H9 (cell line): Measurements from ENCODE around the gene NODAL. TPM values are rescaled to one million over a fixed set of nuclear protein-coding genes. Genes with fewer than 3 reads are reported as not detected.

Source experiments
- DNase-seq: peaks from one replicate; pipeline ENCODE4 v3.0.0-alpha.2; 2017
- H2AFZ ChIP-seq: one replicate; pipeline ENCODE4 v1.6.1; 2013; ENCODE audit warnings: mild to moderate bottlenecking, low read length, control low read depth, moderate library complexity
- H2AK5ac ChIP-seq: 2 replicates; pipeline ENCODE4 v1.6.1; 2013; ENCODE audit warnings: low read length, control low read depth, mixed read lengths; ENCODE audit not compliant: insufficient read length
- H2BK120ac ChIP-seq: one replicate; pipeline ENCODE4 v1.6.1; 2013; ENCODE audit warnings: low read depth, mild to moderate bottlenecking, low read length, control low read depth, inconsistent platforms; ENCODE audit not compliant: poor library complexity, severe bottlenecking
- H2BK12ac ChIP-seq: 2 replicates; pipeline ENCODE4 v1.6.1; 2013; ENCODE audit warnings: low read length, control low read depth, mixed read lengths, low read depth; ENCODE audit not compliant: insufficient read length
- H2BK15ac ChIP-seq: 2 replicates; pipeline ENCODE4 v1.6.1; 2013; ENCODE audit warnings: low read depth, low read length, control low read depth
- H2BK20ac ChIP-seq: one replicate; pipeline ENCODE4 v1.6.1; 2013; ENCODE audit warnings: low read depth, mild to moderate bottlenecking, low read length, control low read depth, inconsistent platforms; ENCODE audit not compliant: poor library complexity, severe bottlenecking
- H2BK5ac ChIP-seq: 2 replicates; pipeline ENCODE4 v1.6.1; 2013; ENCODE audit warnings: low read length, control low read depth, mixed read lengths; ENCODE audit not compliant: insufficient read length
- H3K14ac ChIP-seq: 2 replicates; pipeline ENCODE4 v1.6.1; 2013; ENCODE audit warnings: low read length, control low read depth; ENCODE audit not compliant: insufficient read depth
- H3K18ac ChIP-seq: 2 replicates; pipeline ENCODE4 v1.6.1; 2013; ENCODE audit warnings: low read depth, mild to moderate bottlenecking, mixed read lengths, low read length, control low read depth; ENCODE audit not compliant: insufficient read length
- H3K23ac ChIP-seq: 2 replicates; pipeline ENCODE4 v1.6.1; 2013; ENCODE audit warnings: low read length, control low read depth, mixed read lengths, low read depth; ENCODE audit not compliant: insufficient read length
- H3K23me2 ChIP-seq: 2 replicates; pipeline ENCODE4 v1.6.1; 2013; ENCODE audit warnings: low read depth, mild to moderate bottlenecking, mixed read lengths, low read length, control low read depth; ENCODE audit not compliant: insufficient read length, poor library complexity, severe bottlenecking
- H3K27ac ChIP-seq: 2 replicates; pipeline ENCODE4 v1.5.1; 2013; ENCODE audit warnings: low read length, control low read depth, mixed read lengths, low read depth; ENCODE audit not compliant: insufficient read length
- H3K27me3 ChIP-seq: 2 replicates; pipeline ENCODE4 v1.6.1; 2013; ENCODE audit warnings: low read length, control low read depth, inconsistent platforms; ENCODE audit not compliant: insufficient read depth
- H3K4ac ChIP-seq: 2 replicates; pipeline ENCODE4 v1.6.1; 2013; ENCODE audit warnings: low read depth, mild to moderate bottlenecking, control low read depth, inconsistent platforms, low read length, moderate library complexity
- H3K4me1 ChIP-seq: 2 replicates; pipeline ENCODE4 v1.6.1; 2013; ENCODE audit warnings: low read length, control low read depth, inconsistent platforms; ENCODE audit not compliant: insufficient read depth
- H3K4me2 ChIP-seq: 2 replicates; pipeline ENCODE4 v1.6.1; 2013; ENCODE audit warnings: low read length, control low read depth, mixed read lengths; ENCODE audit not compliant: insufficient read length, insufficient read depth
- H3K56ac ChIP-seq: 2 replicates; pipeline ENCODE4 v1.6.1; 2013; ENCODE audit warnings: low read depth, mild to moderate bottlenecking, mixed read lengths, low read length, control low read depth; ENCODE audit not compliant: insufficient read length
- H3K79me1 ChIP-seq: 2 replicates; pipeline ENCODE4 v1.6.1; 2013; ENCODE audit warnings: low read depth, mild to moderate bottlenecking, moderate library complexity, low read length, control low read depth, inconsistent platforms; ENCODE audit not compliant: insufficient read depth, poor library complexity, severe bottlenecking
- H3K79me2 ChIP-seq: 2 replicates; pipeline ENCODE4 v1.6.1; 2013; ENCODE audit warnings: low read length, control low read depth, inconsistent platforms; ENCODE audit not compliant: insufficient read depth
- H3K9ac ChIP-seq: 2 replicates; pipeline ENCODE4 v1.6.1; 2013; ENCODE audit warnings: low read length, control low read depth, mixed read lengths; ENCODE audit not compliant: insufficient read length; ENCODE audit errors: extremely low read depth
- H3K9me3 ChIP-seq: one replicate; pipeline ENCODE4 v1.6.1; 2013; ENCODE audit warnings: low read depth, low read length, inconsistent platforms; ENCODE audit not compliant: control insufficient read depth
- H3T11ph ChIP-seq: one replicate; pipeline ENCODE4 v1.6.1; 2013; ENCODE audit warnings: mild to moderate bottlenecking, low read length, control low read depth, inconsistent platforms
- H4K20me1 ChIP-seq: one replicate; pipeline ENCODE4 v1.6.1; 2013; ENCODE audit not compliant: control insufficient read depth, insufficient read length, insufficient read depth
- H4K5ac ChIP-seq: 2 replicates; pipeline ENCODE4 v1.6.1; 2013; ENCODE audit warnings: low read depth, mild to moderate bottlenecking, mixed read lengths, low read length, control low read depth; ENCODE audit not compliant: insufficient read length
- H4K8ac ChIP-seq: replicated peaks from 2 replicates; pipeline ENCODE4 v1.6.1; 2013; ENCODE audit warnings: low read length, control low read depth, mixed read lengths, low read depth; ENCODE audit not compliant: insufficient read length
- H4K91ac ChIP-seq: 2 replicates; pipeline ENCODE4 v1.6.1; 2013; ENCODE audit warnings: low read depth, mild to moderate bottlenecking, moderate library complexity, mixed read lengths, low read length, control low read depth; ENCODE audit not compliant: insufficient read length
- H3K27ac Mint-ChIP-seq, 3 experiments: 2 replicates in 2 of 3; 3 replicates in 1 of 3; pipeline ENCODE4 v1.8.0; 2020 to 2021; ENCODE audit warnings: mixed read lengths in 3 of 3, mild to moderate bottlenecking in 1 of 3, moderate library complexity in 1 of 3
- H3K27me3 Mint-ChIP-seq: 2 replicates; pipeline ENCODE4 v1.8.0; 2021; ENCODE audit warnings: low read depth, mild to moderate bottlenecking, moderate library complexity, mixed read lengths
- H3K36me3 Mint-ChIP-seq, 3 experiments: 2 replicates in 2 of 3; 3 replicates in 1 of 3; pipeline ENCODE4 v1.8.0; 2020 to 2021; ENCODE audit warnings: low read depth in 3 of 3, mixed read lengths in 3 of 3; ENCODE audit not compliant: insufficient read depth in 1 of 3
- H3K4me1 Mint-ChIP-seq, 2 experiments: 2 replicates each; pipeline ENCODE4 v1.8.0; 2020; ENCODE audit warnings: mixed read lengths in 2 of 2
- H3K4me3 Mint-ChIP-seq, 2 experiments: 2 replicates in 1 of 2; 3 replicates in 1 of 2; pipeline ENCODE4 v1.8.0; 2020 to 2021; ENCODE audit warnings: mild to moderate bottlenecking in 2 of 2, mixed read lengths in 2 of 2, moderate library complexity in 1 of 2
- H3K9me3 Mint-ChIP-seq, 2 experiments: 2 replicates in 1 of 2; 3 replicates in 1 of 2; pipeline ENCODE4 v1.8.0; 2020; ENCODE audit warnings: mild to moderate bottlenecking in 2 of 2, mixed read lengths in 2 of 2, moderate library complexity in 1 of 2
- whole genome bisulfite sequencing: extraction: QIAGEN DNeasy Blood & Tissue Kit; methylation state at CpG from one replicate; pipeline ENCODE4 v1.1.7; 2013; ENCODE audit warnings: missing lambda C conversion rate, low lambda C conversion rate, mixed read lengths; ENCODE audit not compliant: insufficient read length; ENCODE audit errors: extremely low coverage; 5-methylcytosine and 5-hydroxymethylcytosine counted together
- total RNA-seq: library from RNA; stranded (reverse); gene quantifications from 2 replicates; pipeline ENCODE4 v1.2.1, GENCODE V29; 2021
- TF ChIP-seq, protein P1 (sequence below): fragments of 200-600 bp; sonication (generic); conservative IDR thresholded peaks from 3 replicates; pipeline ENCODE4 v1.8.0; 2021; ENCODE audit warnings: antibody characterized with exemption, mild to moderate bottlenecking

Gene NODAL
- total RNA-seq, 1 experiment from 2014 or later, result 80.7 TPM

GRCh38 chr10:70457759-70458305 lies 16.4 kb upstream of the NODAL start:
- DNase-seq, result no peak
- Histone ChIP-seq H3K79me1 (no peaks in the 10 kb centered on the region), H2AK5ac (no peak overlapping the region), H3K14ac (no peak overlapping the region), H3K79me2 (no peaks in the 10 kb centered on the region), H4K91ac (no peak overlapping the region), H2BK20ac (no peak overlapping the region), H4K8ac (no peak overlapping the region), H3K27me3 (peaks cover 14% of the 10 kb centered on the region; the same call in 1 of the 2 replicates), H4K20me1 (no peaks in the 10 kb centered on the region), H3T11ph (no peak overlapping the region), H3K18ac (no peak overlapping the region), H3K23ac (no peak overlapping the region), H3K23me2 (peaks cover 14% of the 10 kb centered on the region), H3K9ac (peak overlapping the region; percentile 18), H3K9me3 (no peaks in the 10 kb centered on the region), H2BK12ac (no peak overlapping the region), H2BK15ac (no peak overlapping the region), H2BK5ac (no peak overlapping the region), H3K4me1 (peaks cover 13% of the 10 kb centered on the region; the same call in 1 of the 2 replicates), H3K56ac (no peak overlapping the region), H3K27ac (no peak overlapping the region), H3K4me2 (peak overlapping the region; percentile 43), H2AFZ (no peak overlapping the region), H3K4ac (no peak overlapping the region), H2BK120ac (no peak overlapping the region), H4K5ac (no peak overlapping the region)
- Mint-ChIP-seq H3K9me3 (no peaks in the 10 kb centered on the region; a peak in 2 of 5 replicates), H3K27me3 (peaks cover 77% of the 10 kb centered on the region), H3K27ac (no peak overlapping the region), H3K4me1 (peaks cover 46 to 56% of the 10 kb centered on the region in 2 experiments), H3K4me3 (peak overlapping the region; percentile 57 to 73), H3K36me3 (peaks cover 0 to 8% (median 0%) of the 10 kb centered on the region in 3 experiments; a peak in 2 of 7 replicates)
- WGBS, result no CpG with 5 or more reads among the region's 17 CpGs
- TF ChIP-seq, protein P1, sequence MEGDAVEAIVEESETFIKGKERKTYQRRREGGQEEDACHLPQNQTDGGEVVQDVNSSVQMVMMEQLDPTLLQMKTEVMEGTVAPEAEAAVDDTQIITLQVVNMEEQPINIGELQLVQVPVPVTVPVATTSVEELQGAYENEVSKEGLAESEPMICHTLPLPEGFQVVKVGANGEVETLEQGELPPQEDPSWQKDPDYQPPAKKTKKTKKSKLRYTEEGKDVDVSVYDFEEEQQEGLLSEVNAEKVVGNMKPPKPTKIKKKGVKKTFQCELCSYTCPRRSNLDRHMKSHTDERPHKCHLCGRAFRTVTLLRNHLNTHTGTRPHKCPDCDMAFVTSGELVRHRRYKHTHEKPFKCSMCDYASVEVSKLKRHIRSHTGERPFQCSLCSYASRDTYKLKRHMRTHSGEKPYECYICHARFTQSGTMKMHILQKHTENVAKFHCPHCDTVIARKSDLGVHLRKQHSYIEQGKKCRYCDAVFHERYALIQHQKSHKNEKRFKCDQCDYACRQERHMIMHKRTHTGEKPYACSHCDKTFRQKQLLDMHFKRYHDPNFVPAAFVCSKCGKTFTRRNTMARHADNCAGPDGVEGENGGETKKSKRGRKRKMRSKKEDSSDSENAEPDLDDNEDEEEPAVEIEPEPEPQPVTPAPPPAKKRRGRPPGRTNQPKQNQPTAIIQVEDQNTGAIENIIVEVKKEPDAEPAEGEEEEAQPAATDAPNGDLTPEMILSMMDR, result no peak
